Trophoblast cell (in vitro differentiated cells and primary cell): ENCODE measurements around the gene DXO.
"Not testable (repeated sequence)": the region's sequence is repeated elsewhere in the genome, so short reads cannot be mapped to it uniquely, and the experiment has no call there.

Source experiments
- DNase-seq, 2 donors: peaks; one replicate each; pipeline ENCODE4 v3.0.0-alpha.2; 2016
- H2AFZ ChIP-seq: 2 replicates; pipeline ENCODE4 v1.6.1; 2013; ENCODE audit warnings: low read length, moderate library complexity, mild to moderate bottlenecking; ENCODE audit not compliant: insufficient read depth, poor library complexity
- H2AK5ac ChIP-seq: 2 replicates; pipeline ENCODE4 v1.6.1; 2013; ENCODE audit warnings: mild to moderate bottlenecking, low read length
- H2BK120ac ChIP-seq: 2 replicates; pipeline ENCODE4 v1.6.1; 2013; ENCODE audit warnings: low read length, mild to moderate bottlenecking, moderate library complexity; ENCODE audit not compliant: insufficient read depth, poor library complexity
- H2BK12ac ChIP-seq: 2 replicates; pipeline ENCODE4 v1.6.1; 2013; ENCODE audit warnings: mild to moderate bottlenecking, low read length, moderate library complexity
- H2BK5ac ChIP-seq: 2 replicates; pipeline ENCODE4 v1.6.1; 2013; ENCODE audit warnings: low read length, low read depth, moderate library complexity, mild to moderate bottlenecking; ENCODE audit not compliant: poor library complexity
- H3K14ac ChIP-seq: 2 replicates; pipeline ENCODE4 v1.6.1; 2013; ENCODE audit warnings: mild to moderate bottlenecking, low read length
- H3K18ac ChIP-seq: 2 replicates; pipeline ENCODE4 v1.6.1; 2013; ENCODE audit warnings: mild to moderate bottlenecking, low read length
- H3K23ac ChIP-seq: 2 replicates; pipeline ENCODE4 v1.6.1; 2013; ENCODE audit warnings: low read length
- H3K27ac ChIP-seq: 2 replicates; pipeline ENCODE4 v1.5.1; 2013; ENCODE audit warnings: low read depth, mild to moderate bottlenecking, inconsistent platforms, low read length, moderate library complexity
- H3K27me3 ChIP-seq: 2 replicates; pipeline ENCODE4 v1.6.1; 2013; ENCODE audit warnings: inconsistent platforms, mild to moderate bottlenecking, low read length, moderate library complexity; ENCODE audit not compliant: insufficient read depth
- H3K36me3 ChIP-seq, 2 experiments: 1 replicate in 1 of 2; 2 replicates in 1 of 2; pipeline ENCODE4 v1.6.1; 2013; ENCODE audit warnings: low read length in 2 of 2, mild to moderate bottlenecking in 2 of 2, moderate library complexity in 1 of 2; ENCODE audit not compliant: insufficient read depth in 2 of 2, control insufficient read depth in 1 of 2
- H3K4ac ChIP-seq: 2 replicates; pipeline ENCODE4 v1.6.1; 2013; ENCODE audit warnings: low read depth, mild to moderate bottlenecking, low read length, moderate library complexity
- H3K4me1 ChIP-seq, 2 experiments: 1 replicate in 1 of 2; 2 replicates in 1 of 2; pipeline ENCODE4 v1.6.1; 2013; ENCODE audit warnings: low read length in 2 of 2, mild to moderate bottlenecking in 2 of 2, moderate library complexity in 1 of 2; ENCODE audit not compliant: insufficient read depth in 2 of 2, control insufficient read depth in 1 of 2
- H3K4me2 ChIP-seq: 2 replicates; pipeline ENCODE4 v1.6.1; 2013; ENCODE audit warnings: inconsistent platforms, mild to moderate bottlenecking, low read length, moderate library complexity
- H3K4me3 ChIP-seq: 2 replicates; pipeline ENCODE4 v1.5.1; 2013; ENCODE audit warnings: mild to moderate bottlenecking, low read depth, low read length, inconsistent platforms
- H3K79me1 ChIP-seq: one replicate; pipeline ENCODE4 v1.6.1; 2013; ENCODE audit warnings: low read length
- H3K79me2 ChIP-seq: 2 replicates; pipeline ENCODE4 v1.6.1; 2013; ENCODE audit warnings: low read length, mild to moderate bottlenecking; ENCODE audit not compliant: control insufficient read depth, insufficient read depth, poor library complexity
- H3K9ac ChIP-seq: 2 replicates; pipeline ENCODE4 v1.6.1; 2013; ENCODE audit warnings: mild to moderate bottlenecking, low read length
- H3K9me3 ChIP-seq: 2 replicates; pipeline ENCODE4 v1.6.1; 2013; ENCODE audit warnings: low read depth, mild to moderate bottlenecking, control low read depth, inconsistent platforms, low read length; ENCODE audit not compliant: insufficient read depth
- H4K12ac ChIP-seq: 2 replicates; pipeline ENCODE4 v1.6.1; 2013; ENCODE audit warnings: low read depth, mild to moderate bottlenecking, low read length, moderate library complexity
- H4K8ac ChIP-seq: 2 replicates; pipeline ENCODE4 v1.6.1; 2013; ENCODE audit warnings: low read depth, mild to moderate bottlenecking, low read length, moderate library complexity
- H4K91ac ChIP-seq: one replicate; pipeline ENCODE4 v1.6.1; 2013; ENCODE audit warnings: low read depth, mild to moderate bottlenecking, low read length, moderate library complexity
- WGBS: extraction: QIAGEN DNeasy Blood & Tissue Kit; methylation state at CpG from one replicate; pipeline ENCODE4 v1.1.7; 2013; ENCODE audit warnings: missing lambda C conversion rate; ENCODE audit not compliant: insufficient read length, insufficient coverage; ENCODE audit errors: extremely low coverage; 5-methylcytosine and 5-hydroxymethylcytosine counted together

Gene DXO

GRCh38 chr6:31976065-31976464, 4.1 kb upstream of the DXO start:
- not testable (repeated sequence) for H3K27ac ChIP-seq, H3K4me3 ChIP-seq, H3K23ac ChIP-seq, H2AK5ac ChIP-seq, DNase-seq, H3K27me3 ChIP-seq, H3K14ac ChIP-seq, H2BK5ac ChIP-seq, H4K12ac ChIP-seq, H4K91ac ChIP-seq, H3K79me2 ChIP-seq, H2BK12ac ChIP-seq, H3K36me3 ChIP-seq, H2BK120ac ChIP-seq, H2AFZ ChIP-seq, H3K9ac ChIP-seq, H3K18ac ChIP-seq, H4K8ac ChIP-seq, H3K9me3 ChIP-seq, H3K4ac ChIP-seq, H3K4me2 ChIP-seq
- peaks cover 9 to 12% of the 10 kb centered on the region in 2 experiments for H3K4me1 ChIP-seq
- H3K79me1 ChIP-seq: peaks cover 11% of the 10 kb centered on the region
- no CpG with 5 or more reads among the region's 30 CpGs for WGBS

DNA sequence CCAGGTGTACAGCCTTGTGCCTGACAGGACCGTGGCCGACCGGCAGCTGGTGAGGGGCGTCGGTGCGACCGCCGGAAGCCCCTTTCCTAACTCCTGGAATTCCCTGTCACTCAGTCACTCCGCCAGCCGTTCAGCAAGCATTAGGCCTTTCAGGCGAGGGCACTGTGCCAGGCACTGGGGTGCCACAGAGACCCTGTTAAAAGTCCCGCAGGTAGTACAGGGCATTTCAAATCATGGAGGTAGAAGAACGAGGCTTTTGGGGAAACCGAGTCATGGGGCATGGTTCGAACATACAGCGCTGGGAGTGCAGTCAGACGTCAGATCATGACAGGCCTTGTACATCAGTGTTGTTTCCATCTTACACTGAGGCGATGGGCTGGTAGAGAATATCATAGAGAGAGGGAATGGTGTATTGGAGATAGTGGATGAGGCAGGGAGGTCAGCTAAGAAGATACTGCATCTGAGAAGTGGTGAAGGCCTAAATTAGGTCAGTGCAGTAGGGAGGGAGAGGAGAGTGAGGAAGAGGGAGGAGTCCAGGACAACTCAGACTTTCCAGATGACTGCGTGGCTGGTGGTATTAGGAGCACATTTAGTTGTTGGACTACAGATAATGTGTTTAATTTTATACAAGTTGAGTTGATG, 892 bp upstream of the DXO start:
- peaks cover 2% of the 10 kb centered on the region for H3K79me2 ChIP-seq
- H2BK5ac ChIP-seq: peak overlapping the region; percentile 1
- DNase-seq: no peak
- H3K36me3 ChIP-seq: peaks cover 27 to 29% of the 10 kb centered on the region in 2 experiments
- peak overlapping the region; percentile 94 for H3K4me2 ChIP-seq
- peak overlapping the region; percentile 77 for H4K8ac ChIP-seq
- no peak overlapping the region for H3K23ac ChIP-seq
- H3K4ac ChIP-seq: peak overlapping the region; percentile 4
- H2BK12ac ChIP-seq: no peak overlapping the region
- WGBS: no CpG with 5 or more reads among the region's 19 CpGs
- peak overlapping the region; percentile 80 for H3K27ac ChIP-seq
- peak overlapping the region; percentile 87 for H3K4me3 ChIP-seq
- H3K9me3 ChIP-seq: no peaks in the 10 kb centered on the region
- H4K91ac ChIP-seq: peak overlapping the region; percentile 92
- peak overlapping the region; percentile 85 for H4K12ac ChIP-seq
- peaks cover 9 to 12% of the 10 kb centered on the region in 2 experiments for H3K4me1 ChIP-seq
- H2BK120ac ChIP-seq: peak overlapping the region; percentile 14
- peak overlapping the region; percentile 47 for H3K9ac ChIP-seq
- peak overlapping the region; percentile 56 for H2AFZ ChIP-seq
- peaks cover 11% of the 10 kb centered on the region for H3K79me1 ChIP-seq
- H2AK5ac ChIP-seq: peak overlapping the region; percentile 49
- peak overlapping the region; percentile 74 for H3K14ac ChIP-seq
- no peaks in the 10 kb centered on the region for H3K27me3 ChIP-seq
- H3K18ac ChIP-seq: peak overlapping the region; percentile 20

DNA sequence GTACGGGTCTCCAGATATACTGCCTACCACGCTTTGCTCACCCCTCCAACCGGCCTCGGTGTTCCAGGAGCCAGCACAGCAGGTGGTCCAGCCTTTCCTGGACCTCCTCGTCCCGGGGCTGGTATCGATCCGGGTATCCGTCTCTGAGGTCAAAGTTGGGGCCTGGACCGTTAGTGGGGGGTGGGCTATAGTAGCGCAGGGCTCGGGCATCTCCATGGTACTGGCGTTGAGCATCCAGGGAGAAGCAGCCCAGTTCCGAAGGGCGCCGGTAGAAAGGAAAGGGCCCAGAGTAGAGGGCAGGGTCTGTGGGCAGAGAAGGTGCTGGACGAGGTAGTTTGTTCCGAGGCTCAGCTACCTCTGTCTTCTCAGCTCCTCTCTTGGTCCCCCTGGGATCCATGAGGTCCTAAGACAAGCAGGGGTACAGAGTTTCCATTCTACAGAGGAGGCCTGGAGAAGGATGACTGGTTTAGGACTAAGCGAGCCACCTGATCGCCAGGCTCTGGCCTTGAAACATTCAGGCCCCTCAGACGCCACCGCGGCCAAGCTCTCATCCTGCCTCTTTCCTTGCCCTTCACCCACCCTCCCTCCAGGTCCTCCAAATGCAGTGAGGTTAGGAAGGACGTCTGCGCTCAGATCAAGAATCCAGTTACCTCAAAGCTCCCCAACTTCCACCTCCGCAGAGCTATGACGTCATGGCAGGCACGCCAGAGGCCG, 502 bp downstream of the DXO start:
- no CpG with 5 or more reads among the region's 29 CpGs for WGBS
- H3K9me3 ChIP-seq: no peaks in the 10 kb centered on the region

GRCh38 chr6:31970604-31971271, 1.2 kb downstream of the DXO start:
- Histone ChIP-seq H3K4ac (no peak overlapping the region), H2AFZ (no peak overlapping the region), H3K9ac (no peak overlapping the region), H3K23ac (no peak overlapping the region), H2BK5ac (no peak overlapping the region), H2AK5ac (no peak overlapping the region), H3K4me1 (peaks cover 9 to 12% of the 10 kb centered on the region in 2 experiments), H3K36me3 (peaks cover 48 to 50% of the 10 kb centered on the region in 2 experiments), H3K79me2 (peaks cover 2% of the 10 kb centered on the region), H4K91ac (peak overlapping the region; percentile 75), H3K14ac (no peak overlapping the region), H4K8ac (no peak overlapping the region), H4K12ac (peak overlapping the region; percentile 71), H2BK12ac (no peak overlapping the region), H3K79me1 (peaks cover 11% of the 10 kb centered on the region), H3K27ac (no peak overlapping the region), H3K4me2 (no peak overlapping the region), H2BK120ac (no peak overlapping the region), H3K18ac (no peak overlapping the region), H3K27me3 (no peaks in the 10 kb centered on the region), H3K9me3 (no peaks in the 10 kb centered on the region), H3K4me3 (no peak overlapping the region)
- no peak for DNase-seq
- no CpG with 5 or more reads among the region's 18 CpGs for WGBS

More for the DNA sequence above, 502 bp downstream of the DXO start:
- peak overlapping the region; percentile 31 for H4K12ac ChIP-seq
- peak overlapping the region; percentile 87 for H3K4me3 ChIP-seq
- H2BK12ac ChIP-seq: no peak overlapping the region
- H3K4ac ChIP-seq: peak overlapping the region; percentile 14
- H3K79me1 ChIP-seq: peaks cover 11% of the 10 kb centered on the region
- H3K9ac ChIP-seq: peak overlapping the region; percentile 16
- peaks cover 2% of the 10 kb centered on the region for H3K79me2 ChIP-seq
- peak overlapping the region; percentile 5 for H2BK5ac ChIP-seq
- DNase-seq: no peak
- H3K14ac ChIP-seq: peak overlapping the region; percentile 15
- H2AFZ ChIP-seq: peak overlapping the region; percentile 80
- no peak overlapping the region for H3K23ac ChIP-seq
- H3K27me3 ChIP-seq: no peaks in the 10 kb centered on the region
- H2AK5ac ChIP-seq: peak overlapping the region; percentile 13
- H3K4me2 ChIP-seq: peak overlapping the region; percentile 94
- peak overlapping the region; percentile 75 for H4K91ac ChIP-seq
- H3K27ac ChIP-seq: peak overlapping the region; percentile 80
- H2BK120ac ChIP-seq: peak overlapping the region; percentile 35
- peaks cover 41 to 43% of the 10 kb centered on the region in 2 experiments for H3K36me3 ChIP-seq
- peak overlapping the region; percentile 2 for H3K18ac ChIP-seq
- peak overlapping the region; percentile 77 for H4K8ac ChIP-seq
- H3K4me1 ChIP-seq: peaks cover 9 to 12% of the 10 kb centered on the region in 2 experiments
